HepG2 (cell line): Measurements from ENCODE around the gene VWA2. TPM values are rescaled to one million over a fixed set of nuclear protein-coding genes. Genes with fewer than 3 reads are reported as not detected.

Source experiments
- ATAC-seq: fragments of 200-7000 bp; cut with Tn5 transposase; 3 replicates; pipeline ENCODE4 v1.9.1; 2020; ENCODE audit warnings: mild to moderate bottlenecking, moderate library complexity
- BruUV-seq: library from RNA; stranded (reverse); fragments of 400-500 nt; replicated peaks from 2 replicates; lab custom pipeline; 2021; lab: Mats Ljungman, UMichigan
- CTCF ChIA-PET: fragments of 300-600 bp; formaldehyde crosslinking; extraction: SDS; loops from one replicate; lab custom pipeline; 2021; ENCODE audit warnings: low total read pairs, inconsistent platforms, low intra/inter-chr PET ratio; lab: Yijun Ruan, JAX
- POLR2A ChIA-PET: fragments of 350-600 bp; sonication (Branson Sonifier 250); formaldehyde crosslinking; loops from one replicate; lab custom pipeline; 2020; ENCODE audit warnings: antibody characterized with exemption, inconsistent platforms; lab: Yijun Ruan, JAX
- DNase-seq: peaks from one replicate; pipeline ENCODE4 v3.0.0-alpha.2; 2015; ENCODE audit warnings: low spot score
- FAIRE-seq: peaks from 3 replicates; lab custom pipeline; 2011; peaks lifted over from hg19 to GRCh38; lab: Jason Lieb, UNC
- H2AFZ ChIP-seq: one replicate; pipeline ENCODE4 v1.6.1; 2011; ENCODE audit warnings: low read length, inconsistent platforms
- H3K27ac ChIP-seq: fragments of 300-600 bp; 3 replicates; pipeline ENCODE4 v1.8.0; 2011; ENCODE audit warnings: mixed run types, mild to moderate bottlenecking, mixed read lengths, low read length, inconsistent platforms; ENCODE audit not compliant: insufficient read depth; ENCODE audit errors: extremely low read length
- H3K27me3 ChIP-seq, 2 experiments: fragments of 200-600 bp in 1 of 2; 2 replicates in 1 of 2; 3 replicates in 1 of 2; pipeline versions ENCODE4 v1.6.0 to v1.8.0; 2011; ENCODE audit warnings: low read length in 2 of 2, mild to moderate bottlenecking in 2 of 2, moderate library complexity in 2 of 2, inconsistent platforms in 1 of 2; ENCODE audit not compliant: insufficient read depth in 2 of 2, control insufficient read depth in 1 of 2
- H3K36me3 ChIP-seq, 2 experiments: fragments of 200-600 bp in 1 of 2; replicated peaks in 1 of 2; 2 replicates in 1 of 2; 3 replicates in 1 of 2; pipeline versions ENCODE4 v1.5.1 to v1.8.0; 2011; ENCODE audit warnings: low read length in 2 of 2, inconsistent platforms in 1 of 2; ENCODE audit not compliant: insufficient read depth in 2 of 2, control insufficient read depth in 1 of 2
- H3K4me1 ChIP-seq: 2 replicates; pipeline ENCODE4 v1.5.1; 2012; ENCODE audit warnings: low read length, inconsistent platforms; ENCODE audit not compliant: insufficient read depth
- H3K4me2 ChIP-seq: 2 replicates; pipeline ENCODE4 v1.6.0; 2011; ENCODE audit warnings: low read depth, low read length, inconsistent platforms
- H3K4me3 ChIP-seq, 3 experiments: fragments of 200-600 bp in 1 of 3; sonication (generic), shearing (Covaris generic) in 1 of 3; replicated peaks in 1 of 3; 2 replicates each; pipeline ENCODE4 v1.5.1; 2011 to 2016; ENCODE audit warnings: low read length in 3 of 3, inconsistent platforms in 2 of 3, low read depth in 2 of 3, mild to moderate bottlenecking in 2 of 3, control low read depth in 1 of 3, mixed read lengths in 1 of 3; ENCODE audit not compliant: insufficient read depth in 1 of 3
- H3K79me2 ChIP-seq: one replicate; pipeline ENCODE4 v1.6.1; 2011; ENCODE audit warnings: low read length, inconsistent platforms; ENCODE audit not compliant: insufficient read depth
- H3K9ac ChIP-seq: 2 replicates; pipeline ENCODE4 v1.6.0; 2011; ENCODE audit warnings: mild to moderate bottlenecking, low read depth, low read length, inconsistent platforms; ENCODE audit not compliant: insufficient read depth
- H3K9me3 ChIP-seq: 2 replicates; pipeline ENCODE4 v1.5.1; 2012; ENCODE audit warnings: mild to moderate bottlenecking, low read length
- H4K20me1 ChIP-seq: 2 replicates; pipeline ENCODE4 v1.6.0; 2011; ENCODE audit warnings: inconsistent platforms, mild to moderate bottlenecking, low read length, moderate library complexity; ENCODE audit not compliant: insufficient read depth
- HDAC6 ChIP-seq: fragments of 200-600 bp; sonication (generic); IDR thresholded peaks from 2 replicates; pipeline ENCODE4 v1.7.0; 2017; ENCODE audit warnings: mild to moderate bottlenecking, antibody characterized with exemption, low read length, low read depth
- KDM5B ChIP-seq: sonication (generic); formaldehyde crosslinking; IDR thresholded peaks from 2 replicates; pipeline ENCODE4 v1.4.0; 2020; ENCODE audit warnings: missing genetic modification reagents, mild to moderate bottlenecking, borderline replicate concordance
- KLF11 ChIP-seq: IDR thresholded peaks from 2 replicates; pipeline ENCODE4 v1.6.1; 2016; ENCODE audit warnings: missing compliant biosample characterization
- MAX ChIP-seq: IDR thresholded peaks from 2 replicates; pipeline ENCODE4 v1.6.1; 2012; ENCODE audit warnings: inconsistent platforms
- MXD4 ChIP-seq: IDR thresholded peaks from 2 replicates; pipeline ENCODE4 v1.6.1; 2016; ENCODE audit warnings: mild to moderate bottlenecking, missing biosample characterization, missing genetic modification reagents
- NFE2 ChIP-seq: sonication (generic); formaldehyde crosslinking; IDR thresholded peaks from 2 replicates; pipeline ENCODE4 v1.4.0; 2020; ENCODE audit warnings: missing genetic modification reagents
- SMAD3 ChIP-seq: sonication (generic); formaldehyde crosslinking; IDR thresholded peaks from 2 replicates; pipeline ENCODE4 v1.4.0; 2020; ENCODE audit warnings: missing genetic modification reagents
- SOX6 ChIP-seq, 2 experiments: fragments of 450-650 bp in 1 of 2; sonication (generic) in 1 of 2; formaldehyde crosslinking in 1 of 2; IDR thresholded peaks; 2 replicates each; pipeline versions ENCODE4 v1.4.0 to v1.6.1; 2017 to 2020; ENCODE audit warnings: antibody characterized with exemption in 1 of 2, mild to moderate bottlenecking in 1 of 2, missing genetic modification reagents in 1 of 2
- TP53 ChIP-seq: sonication (generic); formaldehyde crosslinking; conservative IDR thresholded peaks from 2 replicates; pipeline ENCODE4 v1.4.0; 2020; ENCODE audit warnings: missing genetic modification reagents
- ZNF20 ChIP-seq: sonication (generic); formaldehyde crosslinking; IDR thresholded peaks from 2 replicates; pipeline ENCODE4 v1.4.0; 2020; ENCODE audit warnings: mild to moderate bottlenecking, moderate library complexity, missing genetic modification reagents
- ZNF224 ChIP-seq: sonication (generic); formaldehyde crosslinking; IDR thresholded peaks from 2 replicates; pipeline ENCODE4 v1.5.0; 2020; ENCODE audit warnings: mild to moderate bottlenecking, missing genetic modification reagents
- ZNF3 ChIP-seq: IDR thresholded peaks from 2 replicates; pipeline ENCODE4 v1.7.0; 2017; ENCODE audit warnings: inconsistent platforms
- ZNF317 ChIP-seq: sonication (generic); formaldehyde crosslinking; IDR thresholded peaks from 2 replicates; pipeline ENCODE4 v1.5.0; 2020; ENCODE audit warnings: mild to moderate bottlenecking, missing genetic modification reagents
- ZNF441 ChIP-seq: sonication (generic); formaldehyde crosslinking; IDR thresholded peaks from 2 replicates; pipeline ENCODE4 v1.7.0; 2021; ENCODE audit warnings: missing genetic modification reagents, borderline replicate concordance
- ZNF512 ChIP-seq: sonication (generic); formaldehyde crosslinking; IDR thresholded peaks from 2 replicates; pipeline ENCODE4 v1.4.0; 2020; ENCODE audit warnings: mild to moderate bottlenecking, missing genetic modification reagents
- ZNF563 ChIP-seq: sonication (generic); formaldehyde crosslinking; IDR thresholded peaks from 2 replicates; pipeline ENCODE4 v1.8.0; 2022; ENCODE audit warnings: mild to moderate bottlenecking, moderate library complexity, missing genetic modification reagents
- ZNF773 ChIP-seq: sonication (generic); formaldehyde crosslinking; IDR thresholded peaks from 2 replicates; pipeline ENCODE4 v1.4.0; 2020; ENCODE audit warnings: missing genetic modification reagents, borderline replicate concordance
- ZNF781 ChIP-seq: sonication (generic); formaldehyde crosslinking; IDR thresholded peaks from 2 replicates; pipeline ENCODE4 v1.5.1; 2020; ENCODE audit warnings: borderline replicate concordance, mild to moderate bottlenecking, missing genetic modification reagents; ENCODE audit errors: not compliant biosample characterization
- WGBS: methylation state at CpG from one replicate; pipeline ENCODE4 v1.1.6; 2017; ENCODE audit warnings: low lambda C conversion rate; 5-methylcytosine and 5-hydroxymethylcytosine counted together
- in situ Hi-C: cut with HindIII; loops from 2 replicates; pipeline ENCODE4 v1.10.0; 2017; ENCODE audit warnings: low pct_unique_long_range_greater_than_20kb; ENCODE audit not compliant: extremely low pct_ligation_motif_present
- intact Hi-C: fragments of 100-400 bp; cut with micrococcal nuclease; formaldehyde crosslinking; loops from one replicate; pipeline ENCODE4 v1.10.0; 2022; ENCODE audit not compliant: unreplicated experiment
- polyA plus RNA-seq, 8 experiments: library from polyadenylated mRNA; depleted of rRNA in 3 of 8; stranded (reverse) in 7 of 8; unstranded in 1 of 8; fragments of >200 nt; fragmentation: Illumina TruSeq in 4 of 8; extraction: Trizol in 4 of 8; gene quantifications; 2 replicates each; pipeline versions ENCODE4 v1.2.1 to v1.2.3, GENCODE V29; 2011 to 2016; ENCODE audit warnings: low read depth in 4 of 8, missing spikeins in 1 of 8, mixed read lengths in 1 of 8; ENCODE audit not compliant: insufficient read depth in 1 of 8
- total RNA-seq, 5 experiments: library from RNA; depleted of rRNA; stranded (reverse); fragments of >200 nt; fragmentation: Illumina TruSeq; extraction: Trizol; gene quantifications; 2 replicates each; pipeline ENCODE4 v1.2.3, GENCODE V29; 2016; ENCODE audit warnings: low read depth in 1 of 5
- TF ChIP-seq, protein P1 (sequence below): sonication (generic); formaldehyde crosslinking; IDR thresholded peaks from 2 replicates; pipeline ENCODE4 v1.4.0; 2020; ENCODE audit warnings: missing genetic modification reagents

The VWA2 gene
- total and polyA plus RNA-seq, 2 of the 13 experiments (the other 11 are each of a cell fraction or from before 2014, with no cell fraction given), result not detected

DNA sequence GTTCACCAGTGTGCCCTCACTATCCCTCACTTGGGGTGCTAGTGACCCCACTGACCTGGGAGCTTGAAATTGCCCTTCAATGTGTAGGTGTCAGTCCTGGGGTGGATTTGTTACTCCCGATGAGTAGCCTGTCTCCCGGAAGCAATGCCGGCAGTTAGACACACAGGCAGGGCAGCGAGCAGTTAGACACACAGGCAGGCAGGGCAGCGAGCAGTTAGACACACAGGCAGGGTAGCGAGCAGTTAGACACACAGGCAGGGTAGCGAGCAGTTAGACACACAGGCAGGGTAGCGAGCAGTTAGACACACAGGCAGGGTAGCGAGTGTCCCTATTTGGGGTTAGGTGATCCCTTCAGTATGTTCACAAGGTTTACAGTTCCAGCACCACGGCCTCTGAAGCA is 44.0 kb downstream of the VWA2 start:
- POLR2A ChIA-PET, result no interaction called here
- TF ChIP-seq ZNF317 (CRISPR knock-in tag) (no peak), ZNF512 (CRISPR knock-in tag) (no peak), ZNF20 (CRISPR knock-in tag) (no peak), ZNF773 (CRISPR knock-in tag) (no peak), ZNF224 (CRISPR knock-in tag) (no peak), NFE2 (no peak), SMAD3 (CRISPR knock-in tag) (no peak), ZNF441 (CRISPR knock-in tag) (no peak), ZNF3 (CRISPR knock-in tag) (no peak), MAX (no peak), KLF11 (CRISPR knock-in tag) (no peak), SOX6 (IDR thresholded peaks at IDR 0.05) (no peak), SOX6 (CRISPR knock-in tag; IDR thresholded peaks at IDR 0.05) (no peak), ZNF781 (CRISPR knock-in tag) (no peak), KDM5B (CRISPR knock-in tag) (no peak), HDAC6 (no peak), MXD4 (CRISPR knock-in tag) (no peak), ZNF563 (no peak), TP53 (CRISPR knock-in tag) (no peak)
- TF ChIP-seq, protein P1, sequence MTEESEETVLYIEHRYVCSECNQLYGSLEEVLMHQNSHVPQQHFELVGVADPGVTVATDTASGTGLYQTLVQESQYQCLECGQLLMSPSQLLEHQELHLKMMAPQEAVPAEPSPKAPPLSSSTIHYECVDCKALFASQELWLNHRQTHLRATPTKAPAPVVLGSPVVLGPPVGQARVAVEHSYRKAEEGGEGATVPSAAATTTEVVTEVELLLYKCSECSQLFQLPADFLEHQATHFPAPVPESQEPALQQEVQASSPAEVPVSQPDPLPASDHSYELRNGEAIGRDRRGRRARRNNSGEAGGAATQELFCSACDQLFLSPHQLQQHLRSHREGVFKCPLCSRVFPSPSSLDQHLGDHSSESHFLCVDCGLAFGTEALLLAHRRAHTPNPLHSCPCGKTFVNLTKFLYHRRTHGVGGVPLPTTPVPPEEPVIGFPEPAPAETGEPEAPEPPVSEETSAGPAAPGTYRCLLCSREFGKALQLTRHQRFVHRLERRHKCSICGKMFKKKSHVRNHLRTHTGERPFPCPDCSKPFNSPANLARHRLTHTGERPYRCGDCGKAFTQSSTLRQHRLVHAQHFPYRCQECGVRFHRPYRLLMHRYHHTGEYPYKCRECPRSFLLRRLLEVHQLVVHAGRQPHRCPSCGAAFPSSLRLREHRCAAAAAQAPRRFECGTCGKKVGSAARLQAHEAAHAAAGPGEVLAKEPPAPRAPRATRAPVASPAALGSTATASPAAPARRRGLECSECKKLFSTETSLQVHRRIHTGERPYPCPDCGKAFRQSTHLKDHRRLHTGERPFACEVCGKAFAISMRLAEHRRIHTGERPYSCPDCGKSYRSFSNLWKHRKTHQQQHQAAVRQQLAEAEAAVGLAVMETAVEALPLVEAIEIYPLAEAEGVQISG (CRISPR knock-in tag), result no peak
- CTCF ChIA-PET, result no interaction called here
- Histone ChIP-seq H3K27me3 (peaks cover 6 to 40% of the 10 kb centered on the region in 2 experiments; a peak in 4 of 5 replicates), H3K9me3 (no peaks in the 10 kb centered on the region), H3K4me1 (no peaks in the 10 kb centered on the region), H4K20me1 (no peaks in the 10 kb centered on the region), H3K79me2 (no peaks in the 10 kb centered on the region), H3K9ac (no peak overlapping the region), H3K4me3 (no peak overlapping the region), H3K27ac (no peak overlapping the region), H3K36me3 (no peaks in the 10 kb centered on the region), H2AFZ (no peak overlapping the region), H3K4me2 (no peak overlapping the region)
- 10% methylated on average over 4 of the region's 10 CpGs for WGBS
- FAIRE-seq (no peak), DNase-seq (no peak), ATAC-seq (no peak)
- intact Hi-C loops (no loop called here), in situ Hi-C loops (no loop called here)
- no TSS peak for BruUV-seq
